LHCN-M2 (cell line): ENCODE measurements around the gene CALML6. TPM values are rescaled to one million over a fixed set of nuclear protein-coding genes. Genes with fewer than 3 reads are reported as not detected.

Experiments used
- DNase-seq: peaks from one replicate; pipeline ENCODE4 v3.0.0-alpha.2; 2012; ENCODE audit warnings: low read depth
- total RNA-seq: library from RNA; depleted of rRNA; stranded (reverse); fragments of >200 nt; gene quantifications from 2 replicates; pipeline ENCODE4 v1.2.3, GENCODE V29; 2014

CALML6 gene
- total RNA-seq, 1 experiment from 2014 or later = 0.11 TPM

DNA sequence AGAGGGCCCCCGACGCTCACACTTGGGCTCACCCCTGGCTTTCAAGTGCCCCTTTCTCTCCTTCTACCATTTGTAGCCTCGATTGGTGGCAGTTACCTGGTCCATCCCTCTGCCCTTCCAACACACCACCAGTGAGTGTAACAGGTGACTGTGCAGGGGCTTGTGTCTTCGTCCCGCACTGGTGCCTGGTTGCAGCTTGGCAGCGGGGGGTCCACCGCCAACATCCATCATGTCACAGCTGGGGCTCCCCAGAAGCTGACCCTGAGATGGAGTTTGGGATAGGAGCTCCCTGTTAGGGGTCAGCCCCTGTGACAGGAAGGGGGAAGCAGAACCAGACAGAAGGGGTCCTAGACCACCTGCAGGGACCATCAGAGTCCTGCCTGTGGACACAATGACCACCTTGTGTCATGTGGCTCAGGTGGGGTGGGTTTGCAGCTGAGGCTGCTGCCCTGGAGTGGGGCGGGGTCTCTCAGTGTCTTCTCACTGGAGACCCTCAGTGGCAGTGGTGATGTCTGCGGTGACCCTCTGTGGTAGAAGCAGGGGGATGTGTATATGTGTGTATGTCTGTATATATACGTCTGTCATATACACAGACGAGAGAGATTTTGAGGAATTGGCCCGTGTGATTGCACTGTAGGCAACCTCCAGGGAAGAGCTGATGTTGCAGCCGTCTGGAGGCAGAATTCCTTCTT lies 3.6 kb upstream of the CALML6 start:
- no peak for DNase-seq

DNA sequence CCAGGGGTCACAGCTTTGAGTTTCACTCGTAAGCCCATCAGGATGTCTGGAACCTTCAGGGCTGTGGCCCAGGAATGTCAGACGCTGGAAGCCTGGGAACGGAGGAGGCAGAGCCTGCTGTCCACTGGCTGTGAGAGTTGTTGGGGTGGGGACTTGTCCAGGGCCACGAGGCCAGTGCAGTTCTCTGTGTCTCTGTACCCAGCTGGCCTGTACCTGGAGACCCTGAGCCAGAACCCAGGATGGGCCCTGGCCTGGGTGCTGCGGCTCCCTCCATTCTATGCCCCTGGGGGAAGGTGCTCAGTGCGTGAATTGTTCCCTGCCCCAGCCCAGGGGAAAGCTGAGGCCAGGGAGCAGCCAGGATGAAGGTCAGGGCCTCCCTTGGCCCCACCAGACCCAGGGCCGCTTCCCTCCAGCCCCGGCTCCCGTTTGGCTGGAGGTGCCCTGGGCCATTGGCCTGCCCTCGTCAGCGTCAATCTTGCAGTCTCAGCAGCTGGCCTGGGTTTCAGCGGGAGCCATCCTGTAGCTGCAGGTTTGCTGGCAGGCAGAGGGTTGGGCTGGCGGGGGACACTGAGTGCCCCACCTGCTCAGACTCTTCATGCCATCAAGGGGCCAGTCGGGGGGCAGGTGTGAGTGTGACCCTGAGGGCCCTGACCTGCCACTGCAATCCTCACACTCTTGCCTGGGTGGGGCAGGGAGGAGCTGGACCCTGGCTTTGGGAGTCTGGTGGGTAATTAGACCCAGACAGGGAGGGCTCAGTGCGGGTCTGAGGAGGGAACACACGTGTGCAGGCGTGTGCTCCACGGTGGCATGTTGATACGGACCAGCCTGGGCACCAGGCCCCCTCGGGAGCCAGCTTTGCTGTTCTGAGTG lies 724 bp upstream of the CALML6 start:
- no peak for DNase-seq

DNA sequence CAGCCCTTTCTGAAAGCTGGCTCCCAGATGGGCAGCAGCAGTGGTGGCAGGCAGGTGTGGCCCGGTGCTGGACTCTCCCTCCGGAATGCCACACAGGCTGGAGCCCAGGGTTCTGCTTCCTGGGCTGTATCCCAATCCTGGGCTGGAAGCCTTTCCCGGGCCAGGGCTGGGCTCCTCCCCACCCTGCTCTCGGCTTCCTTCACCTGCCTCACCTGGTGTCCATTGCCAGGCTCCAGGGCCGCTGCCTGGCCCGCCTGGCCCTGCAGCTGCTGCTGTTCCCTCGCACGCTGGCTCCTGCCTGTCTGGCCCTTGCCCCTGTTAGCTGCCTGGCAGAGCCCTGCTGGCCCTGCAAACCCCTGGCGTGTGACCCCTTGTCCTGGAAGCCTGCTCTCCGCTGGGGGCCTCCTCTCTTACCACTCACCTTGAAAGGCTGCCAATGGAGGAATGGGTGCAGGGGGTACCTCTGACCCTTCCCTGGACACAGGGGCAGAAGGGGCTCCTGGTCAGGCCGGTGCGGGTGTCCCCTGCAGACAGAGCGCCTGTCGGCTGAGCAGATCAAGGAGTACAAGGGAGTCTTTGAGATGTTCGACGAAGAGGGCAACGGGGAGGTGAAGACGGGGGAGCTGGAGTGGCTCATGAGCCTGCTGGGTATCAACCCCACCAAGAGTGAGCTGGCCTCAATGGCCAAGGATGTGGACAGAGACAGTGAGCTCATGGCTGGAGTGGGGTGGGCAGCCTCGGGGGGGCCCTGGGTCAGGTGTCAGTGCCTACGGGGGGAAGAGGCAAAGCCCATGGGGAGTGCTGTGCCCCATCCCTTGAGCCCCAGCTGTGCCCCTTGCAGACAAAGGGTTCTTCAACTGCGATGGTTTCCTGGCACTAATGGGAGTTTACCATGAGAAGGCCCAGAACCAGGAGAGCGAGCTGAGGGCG lies 1.1 kb downstream of the CALML6 start:
- no peak for DNase-seq

DNA sequence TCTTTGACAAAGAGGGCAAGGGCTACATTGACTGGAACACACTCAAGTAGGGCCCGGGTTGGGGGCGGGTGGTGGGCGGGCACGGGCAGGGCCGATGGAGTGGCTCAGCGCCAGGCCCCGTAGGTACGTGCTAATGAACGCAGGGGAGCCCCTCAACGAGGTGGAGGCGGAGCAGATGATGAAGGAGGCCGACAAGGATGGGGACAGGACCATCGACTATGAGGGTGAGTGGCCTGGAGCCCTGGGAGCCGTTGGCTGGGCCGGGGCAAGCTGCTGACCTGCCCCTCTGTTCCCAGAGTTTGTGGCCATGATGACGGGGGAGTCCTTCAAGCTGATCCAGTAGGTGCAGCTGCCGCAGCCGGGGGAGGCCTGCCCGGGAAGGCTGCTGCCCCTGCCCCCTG lies 1.8 kb downstream of the CALML6 start:
- no peak for DNase-seq

DNA sequence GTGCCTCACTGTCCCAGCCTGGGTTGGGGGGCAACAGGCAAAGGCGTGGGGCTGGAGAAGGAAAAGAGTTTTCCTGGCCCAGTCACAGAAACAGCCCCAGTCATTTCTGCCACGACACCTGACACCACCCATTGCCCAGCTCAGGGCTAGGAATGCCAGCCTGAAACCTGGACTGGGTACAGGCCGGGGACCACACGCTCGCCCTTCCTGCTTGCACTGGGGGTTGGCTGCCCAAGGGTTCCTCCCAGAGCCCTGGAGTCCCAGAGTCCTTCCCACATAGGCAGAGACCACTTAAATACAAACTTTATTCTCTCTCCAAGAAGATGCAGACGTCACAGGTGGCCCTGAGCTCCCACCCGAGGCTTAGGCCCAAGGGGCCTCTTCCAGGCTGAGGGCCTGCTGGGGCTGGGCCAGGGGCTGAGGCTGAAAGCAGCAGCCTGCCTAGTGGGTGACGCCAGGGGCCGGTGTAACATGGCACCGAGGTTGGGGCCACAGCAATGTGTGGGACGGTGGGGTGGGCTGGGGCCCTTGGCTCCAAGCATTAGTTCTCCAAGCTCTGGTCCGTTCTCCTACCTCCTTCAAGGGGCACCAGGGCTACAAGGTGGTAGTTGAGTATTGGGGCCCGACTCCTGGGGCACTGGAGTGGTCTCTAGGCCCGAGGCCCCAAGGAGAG lies 2.4 kb downstream of the CALML6 start:
- DNase-seq = no peak

DNA sequence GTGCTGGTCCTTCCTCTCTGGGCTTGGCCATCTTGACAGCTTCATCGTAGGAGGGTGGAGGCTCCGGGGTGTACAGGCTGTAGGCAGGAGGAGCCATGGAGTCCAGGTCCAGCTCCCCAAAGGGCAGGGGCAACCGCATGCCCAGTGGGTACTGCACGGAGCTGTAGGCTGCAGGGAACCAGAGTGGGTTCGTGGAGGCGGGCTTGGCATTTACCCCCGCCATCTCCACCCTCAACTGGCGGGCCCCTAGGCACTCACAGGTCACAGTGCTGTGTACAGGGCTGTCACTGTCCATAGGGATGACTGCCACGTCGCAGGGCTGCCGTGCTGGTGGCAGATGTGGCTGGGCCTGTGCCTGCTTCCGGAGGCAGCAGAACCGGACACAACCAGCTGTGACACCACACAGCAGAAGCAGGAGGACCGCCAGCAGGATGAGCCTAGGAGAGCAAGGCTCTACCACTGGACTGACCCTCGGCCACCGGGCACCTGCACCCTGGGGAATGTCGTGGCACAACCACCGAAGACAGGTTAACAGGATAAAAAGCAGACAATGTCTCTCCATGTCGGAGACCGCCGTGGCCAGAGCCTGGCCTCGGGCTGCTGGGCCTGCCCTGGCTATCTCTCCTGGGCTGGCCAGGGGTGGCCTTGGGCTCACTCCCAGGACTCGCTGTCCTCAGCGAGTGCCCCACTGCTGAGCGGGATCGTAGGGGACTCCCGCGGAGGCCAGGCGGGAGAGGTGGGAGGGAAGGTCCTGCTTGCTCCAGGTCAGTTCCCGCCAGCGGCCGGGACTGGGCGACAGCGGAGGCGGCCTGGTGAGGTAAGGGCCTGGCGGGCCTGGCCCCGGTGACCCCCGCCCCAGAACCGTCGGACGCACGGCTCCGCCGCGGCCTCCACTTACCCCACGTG lies 3.2 kb downstream of the CALML6 start:
- no peak for DNase-seq

DNA sequence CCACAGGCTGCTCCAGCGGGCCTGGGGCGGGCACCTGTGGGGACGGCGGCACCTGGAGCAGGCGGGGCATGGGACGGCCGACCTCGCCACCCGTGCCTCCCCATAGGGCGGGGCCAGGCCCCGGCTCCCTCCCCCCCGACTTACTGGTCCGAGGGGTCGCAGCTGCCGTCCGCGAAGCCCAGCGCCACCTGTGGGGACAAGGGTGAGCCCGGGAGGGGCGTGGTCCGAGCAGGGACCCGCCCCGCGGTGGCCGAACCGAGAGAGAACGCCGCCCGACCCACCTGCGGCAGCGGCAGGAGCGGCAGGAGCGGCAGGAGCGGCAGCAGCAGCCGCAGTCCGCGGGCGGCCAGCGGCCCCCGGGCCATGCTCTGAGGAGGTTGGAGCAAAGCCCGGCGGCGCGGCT lies 3.8 kb downstream of the CALML6 start, which contains the start of gene TMEM52:
Gene TMEM52 (minus strand): TSS at position 379 of the 403 bp plus-strand sequence. CDS start 14 bp downstream, at position 365.
- no peak for DNase-seq

DNA sequence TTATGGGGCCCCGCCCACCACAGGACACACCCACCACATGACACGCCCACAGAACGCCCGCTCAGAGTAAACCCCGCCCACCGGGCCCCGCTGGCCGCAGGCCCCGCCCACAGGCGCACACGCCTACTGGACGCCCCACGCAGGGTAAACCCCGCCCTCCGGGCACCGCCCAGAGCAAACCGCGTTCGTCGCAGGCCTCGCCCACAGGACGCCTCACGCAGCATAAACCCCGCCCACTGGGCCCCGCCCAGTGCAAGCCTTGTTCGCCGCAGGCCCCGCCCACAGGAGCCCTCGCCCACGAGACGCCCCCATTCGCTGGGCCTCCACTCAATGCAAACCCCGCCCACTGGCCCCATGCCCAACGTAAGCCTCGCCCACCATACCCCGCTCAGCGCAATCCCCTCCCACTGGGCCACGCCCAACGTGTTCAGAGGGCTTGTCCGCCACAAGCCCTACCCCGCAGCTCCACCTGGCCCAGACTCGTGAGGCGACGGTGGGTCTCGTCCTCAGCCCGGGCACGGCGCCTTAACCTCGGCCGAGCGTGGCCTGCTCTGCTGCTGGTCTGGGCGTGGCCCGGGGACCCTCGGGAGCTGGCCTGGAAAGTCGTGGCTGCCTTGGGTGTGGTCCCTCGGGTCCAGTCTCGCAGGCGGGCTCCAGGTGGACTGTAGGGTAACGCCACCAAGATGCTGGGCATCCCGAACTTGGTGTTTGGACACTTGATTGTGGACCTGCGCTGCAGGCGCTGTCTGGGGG lies 4.4 kb downstream of the CALML6 start:
- peak; percentile 71 for DNase-seq

DNA sequence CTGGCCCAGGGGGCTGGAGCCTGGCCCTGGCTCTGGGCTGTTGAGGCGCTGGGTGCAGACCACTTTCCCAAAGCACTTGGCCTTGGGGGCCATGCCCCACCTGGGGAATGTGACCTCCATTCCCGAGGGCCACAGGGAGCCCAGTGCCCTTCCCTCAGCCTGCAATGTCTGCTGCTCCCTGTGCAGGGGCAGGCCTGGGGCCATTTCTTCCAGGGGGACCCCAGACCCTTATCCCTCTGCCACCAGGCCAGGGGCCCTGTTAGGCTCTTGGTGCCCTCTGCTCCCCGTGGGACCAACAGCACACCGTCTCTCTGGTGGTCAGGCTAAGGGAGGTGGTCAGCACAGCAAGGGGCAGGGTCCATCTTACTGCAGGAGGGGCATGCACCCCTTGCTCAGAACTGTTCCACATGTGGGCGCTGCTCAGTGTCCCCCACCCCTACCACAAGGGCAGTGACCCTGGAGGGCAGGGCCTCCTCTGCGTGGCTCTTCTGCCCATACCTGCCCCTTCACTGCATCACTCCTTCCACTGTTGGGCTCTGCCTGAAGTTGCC lies 5.1 kb downstream of the CALML6 start:
- no peak for DNase-seq

DNA sequence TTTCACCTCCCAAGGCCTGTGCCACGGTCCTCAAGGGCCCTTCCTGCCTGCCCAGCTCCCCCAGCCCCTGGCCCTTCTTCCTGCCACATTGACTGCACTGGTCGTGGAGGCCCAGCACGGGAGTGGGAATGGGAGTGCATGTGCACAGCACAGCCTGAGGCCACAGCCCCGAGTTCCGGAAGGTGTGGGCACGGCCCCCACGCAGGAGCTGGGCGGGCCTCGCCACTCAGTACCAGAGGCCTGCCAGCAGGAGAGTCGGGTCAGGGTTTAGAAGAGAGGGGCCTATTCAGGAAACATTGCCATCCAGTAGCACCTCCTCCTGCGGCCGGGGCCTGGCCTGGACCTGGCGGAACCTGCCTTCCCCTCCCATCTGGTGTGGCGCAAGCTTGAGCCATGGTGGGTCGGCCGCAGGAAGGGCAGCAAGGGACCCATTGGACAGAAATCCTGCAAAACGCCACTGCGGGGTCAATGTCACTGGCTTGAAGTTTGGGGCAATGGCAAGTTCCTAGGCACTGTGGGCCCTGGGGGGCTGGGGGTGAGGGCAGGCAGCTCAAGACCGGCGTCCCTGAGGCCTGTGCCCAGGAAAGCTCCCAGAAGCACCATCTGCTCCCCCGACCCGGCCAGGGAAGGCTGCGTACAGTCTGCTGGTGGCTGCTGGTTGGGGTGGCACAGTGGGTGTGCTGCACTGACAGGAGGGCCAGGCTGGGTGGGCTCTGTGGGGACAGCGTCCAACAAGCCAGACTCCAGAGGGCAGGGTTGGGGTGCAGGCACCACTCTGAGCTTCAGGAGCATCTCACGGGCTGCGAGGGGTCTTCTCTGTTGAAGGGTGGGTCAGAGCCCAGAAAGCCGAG lies 5.8 kb downstream of the CALML6 start:
- DNase-seq = no peak

DNA sequence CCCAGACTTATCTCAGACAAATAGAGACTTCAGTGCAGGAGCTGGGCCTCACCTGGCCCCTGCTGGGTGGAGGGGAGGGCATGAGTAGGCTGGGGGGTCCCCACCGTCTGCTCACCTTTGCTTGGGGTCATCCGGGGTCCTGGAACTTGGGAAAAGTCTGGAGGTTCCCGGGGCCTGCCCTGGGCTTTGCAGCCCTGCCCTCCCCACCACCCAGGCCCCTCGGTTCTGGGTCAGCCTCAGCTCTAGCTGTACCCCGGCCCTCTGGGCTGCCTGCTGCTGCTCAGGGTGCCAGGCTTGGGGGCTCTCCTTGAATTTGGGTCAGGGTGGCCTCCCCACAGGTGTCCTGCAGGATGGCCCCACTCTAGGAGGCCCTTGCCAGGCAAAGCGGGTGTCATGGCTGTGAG lies 6.4 kb downstream of the CALML6 start:
- no peak for DNase-seq

DNA sequence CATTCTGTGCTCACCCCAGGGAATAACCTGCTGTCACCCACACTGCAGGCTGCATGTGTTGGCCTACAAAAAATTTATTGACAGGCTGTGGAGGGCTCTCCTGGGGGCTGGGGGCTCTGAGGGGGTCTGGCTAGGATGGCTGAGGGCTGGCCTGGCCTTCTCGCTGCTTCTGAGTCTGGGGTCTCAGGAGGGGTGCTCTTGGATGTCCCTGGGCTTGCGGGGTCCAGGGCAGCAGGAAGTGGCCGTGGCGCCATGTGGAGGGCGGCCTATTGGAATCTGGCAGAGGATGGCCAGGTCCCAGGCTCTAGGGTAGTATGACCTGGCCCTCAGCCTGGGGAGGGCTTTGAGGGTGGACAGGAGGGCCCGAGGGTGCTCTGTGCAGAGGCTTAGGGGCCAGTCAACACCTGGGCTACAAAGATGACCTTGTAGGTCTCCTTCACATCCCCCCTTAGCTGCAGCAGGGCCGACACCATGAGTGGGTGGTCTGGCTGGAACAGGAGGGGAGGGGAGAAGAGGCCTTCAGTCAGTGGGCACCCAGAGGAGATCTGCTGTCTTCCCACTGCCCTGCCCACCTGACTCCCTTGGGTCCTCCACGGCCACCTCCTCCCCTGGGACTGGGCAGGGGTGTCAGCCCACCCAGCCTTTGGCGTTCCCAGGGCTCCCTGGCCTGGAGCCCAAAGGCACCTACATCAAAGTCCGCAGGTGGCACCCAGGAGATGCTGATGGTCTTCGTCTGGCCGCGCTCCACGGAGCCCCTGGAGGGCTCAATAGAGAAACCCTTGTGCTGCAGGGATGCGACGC lies 7.0 kb downstream of the CALML6 start:
- no peak for DNase-seq

DNA sequence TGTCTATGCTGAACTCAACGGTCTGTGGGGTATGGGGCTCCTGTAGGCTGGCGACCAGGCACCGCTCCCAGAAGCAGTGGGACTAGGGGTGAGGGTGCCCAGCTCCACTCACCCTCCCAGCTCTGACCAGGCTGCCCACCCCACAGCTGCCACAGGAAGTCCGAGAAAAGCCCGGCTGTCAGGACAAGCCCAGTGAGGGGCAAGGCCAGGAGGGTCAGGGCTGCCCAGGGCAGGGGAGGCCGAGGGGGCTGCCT lies 7.6 kb downstream of the CALML6 start:
- DNase-seq = no peak

DNA sequence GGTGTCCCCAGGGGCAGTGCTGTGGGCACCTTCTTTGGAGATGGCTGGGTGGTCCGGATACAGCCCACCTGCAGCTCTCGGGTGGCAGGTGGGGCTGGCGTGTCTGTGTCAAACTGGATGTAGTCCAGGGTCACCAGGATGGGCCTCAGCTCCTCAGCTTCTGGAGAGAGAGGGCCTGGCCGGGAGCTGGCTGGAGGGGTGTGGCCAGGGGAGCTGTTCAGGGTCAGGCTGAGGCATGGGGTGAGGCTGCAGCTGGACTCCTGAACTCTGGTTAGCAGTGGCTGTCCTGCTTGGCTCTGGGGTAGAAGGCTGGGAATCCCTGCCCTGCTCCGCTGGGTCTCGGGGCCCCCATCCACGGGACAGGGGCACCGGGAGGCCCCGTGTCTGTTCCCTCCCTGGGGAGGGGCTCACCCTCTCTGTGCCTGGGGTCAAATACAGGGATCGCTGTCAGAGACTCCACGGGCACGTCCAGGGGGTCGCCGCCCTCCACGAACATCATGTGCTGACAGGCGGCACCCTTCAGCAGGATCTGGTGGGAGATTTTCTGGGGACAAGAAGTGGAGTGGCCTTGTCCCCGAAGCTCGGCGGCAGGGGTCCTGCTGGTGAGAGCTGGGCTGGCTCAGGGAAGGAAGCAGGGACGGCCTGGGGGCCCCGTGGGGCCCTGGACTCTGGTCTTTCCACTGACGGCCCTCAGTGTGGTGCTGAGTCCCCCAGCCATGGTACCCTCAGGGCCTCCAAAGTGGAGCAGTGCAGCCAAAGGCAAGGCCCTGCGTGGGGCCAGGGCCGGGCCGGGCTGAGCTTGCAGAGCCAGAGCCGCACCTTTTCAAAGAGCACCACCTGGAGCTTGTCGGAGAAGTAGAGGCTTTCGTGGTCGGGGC lies 8.1 kb downstream of the CALML6 start:
- no peak for DNase-seq

DNA sequence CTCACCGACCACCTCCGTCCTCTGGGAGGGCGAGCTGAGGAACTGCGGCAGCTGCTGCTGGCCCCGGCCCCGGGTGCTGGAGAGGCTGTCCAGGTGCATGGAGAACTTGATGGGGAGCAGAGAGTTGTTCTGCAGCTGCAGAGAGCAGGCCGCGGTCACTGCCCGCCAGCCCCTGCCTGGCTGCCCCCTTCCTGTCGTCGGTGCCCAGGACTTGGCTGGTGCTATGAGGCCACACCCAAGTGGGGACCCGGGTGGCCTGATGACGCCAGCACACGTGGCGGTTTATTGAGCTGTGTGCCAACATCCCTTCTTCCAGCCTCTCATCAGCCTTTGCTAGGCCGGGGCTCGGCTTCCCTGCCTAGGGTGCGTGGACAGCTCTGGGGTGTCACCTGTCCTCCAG lies 9.3 kb downstream of the CALML6 start:
- DNase-seq = no peak

DNA sequence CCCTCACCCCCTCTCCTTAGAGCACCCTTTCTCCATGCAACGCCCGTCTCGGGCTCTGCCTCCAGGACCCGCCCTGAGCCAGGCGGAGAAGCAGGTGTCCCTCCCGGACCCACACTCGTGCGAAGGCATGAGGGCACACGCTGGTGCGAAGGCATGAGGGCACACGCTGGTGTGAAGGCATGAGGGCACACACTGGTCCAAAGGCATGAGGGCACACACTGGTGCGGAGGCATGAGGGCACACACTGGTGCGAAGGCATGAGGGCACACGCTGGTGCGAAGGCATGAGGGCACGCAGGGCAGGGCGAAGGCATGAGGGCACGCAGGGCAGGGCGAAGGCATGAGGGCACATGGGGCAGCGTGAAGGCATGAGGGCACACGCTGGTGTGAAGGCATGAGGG lies 9.8 kb downstream of the CALML6 start:
- DNase-seq = no peak
